ENCODE results near the gene MTSS2.

Gene MTSS2

DNA sequence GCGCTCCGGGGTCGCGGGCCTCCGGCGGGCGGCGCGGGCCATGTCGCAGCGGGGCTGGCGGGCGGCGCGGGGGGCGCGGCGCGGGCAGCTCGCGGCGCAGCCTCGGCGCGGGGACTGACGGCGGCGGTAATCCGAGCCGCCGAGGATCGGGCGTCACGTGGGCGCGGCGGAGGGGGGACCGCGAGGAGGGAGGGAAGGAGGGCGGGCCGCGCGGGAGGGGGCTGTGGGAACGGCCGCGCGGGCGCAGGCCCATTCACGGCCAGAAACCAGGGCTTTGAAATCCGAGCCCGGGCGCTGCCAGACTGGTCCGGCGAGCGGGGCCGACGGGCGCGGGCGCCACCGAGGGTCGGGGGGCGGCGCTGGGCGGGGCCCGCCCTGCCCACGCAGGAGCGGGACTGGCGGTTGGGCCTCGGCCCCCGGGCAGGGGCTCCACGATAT, at the start of gene MTSS2:
TSS of gene MTSS2 (minus strand) at position 116 of the 438 bp plus-strand sequence. CDS start 262 bp downstream, outside the sequence.
- FAIRE-seq: no peak

GRCh38 chr16:70735141-70735979, 49.5 kb upstream of the MTSS2 start:
- FAIRE-seq: no peak

- FAIRE-seq: no peak
These were observed 48.8 kb upstream of the MTSS2 start for GRCh38 chr16:70734522-70735095.

DNA sequence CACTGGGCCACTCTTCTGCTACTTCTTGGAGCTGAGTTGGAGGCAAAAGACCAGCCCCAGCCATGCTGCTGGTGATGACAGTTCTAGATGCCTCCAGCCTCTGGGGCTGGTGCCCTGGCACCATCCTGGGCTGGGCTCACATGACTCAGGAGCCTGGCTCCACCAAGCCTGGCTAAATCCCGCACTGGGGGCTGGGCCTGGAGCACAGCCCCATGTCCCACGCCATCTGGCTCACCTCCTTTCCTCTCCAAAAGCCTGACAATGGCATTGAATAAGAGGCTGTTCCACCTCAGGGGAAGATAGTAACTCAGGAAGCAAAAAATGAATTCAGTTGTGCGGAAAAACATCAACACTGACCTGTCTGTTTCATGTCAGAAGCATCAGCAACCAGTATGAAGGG, 45.1 kb upstream of the MTSS2 start:
- FAIRE-seq: no peak

DNA sequence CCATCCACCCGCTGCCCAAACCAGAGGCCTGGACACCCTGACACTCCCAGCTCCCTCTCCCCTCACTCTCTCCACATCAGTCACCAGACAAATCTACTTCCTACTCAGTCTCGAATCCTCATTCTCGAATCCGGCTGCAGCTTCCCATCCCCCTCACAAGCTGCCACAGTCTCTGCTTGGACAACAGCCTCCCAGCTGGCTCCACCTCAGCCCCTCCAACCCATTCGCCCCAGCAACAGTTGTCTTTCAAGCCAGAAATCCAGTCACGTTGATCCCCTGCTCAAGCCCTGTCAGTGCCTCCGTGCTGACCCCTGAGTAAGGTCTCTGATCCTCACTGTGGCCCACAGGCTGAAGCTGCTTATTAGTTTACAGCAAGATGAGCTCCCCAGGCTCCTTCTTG, 44.2 kb upstream of the MTSS2 start:
- no peak for FAIRE-seq

GRCh38 chr16:70729292-70729691, 43.4 kb upstream of the MTSS2 start:
- FAIRE-seq: no peak

DNA sequence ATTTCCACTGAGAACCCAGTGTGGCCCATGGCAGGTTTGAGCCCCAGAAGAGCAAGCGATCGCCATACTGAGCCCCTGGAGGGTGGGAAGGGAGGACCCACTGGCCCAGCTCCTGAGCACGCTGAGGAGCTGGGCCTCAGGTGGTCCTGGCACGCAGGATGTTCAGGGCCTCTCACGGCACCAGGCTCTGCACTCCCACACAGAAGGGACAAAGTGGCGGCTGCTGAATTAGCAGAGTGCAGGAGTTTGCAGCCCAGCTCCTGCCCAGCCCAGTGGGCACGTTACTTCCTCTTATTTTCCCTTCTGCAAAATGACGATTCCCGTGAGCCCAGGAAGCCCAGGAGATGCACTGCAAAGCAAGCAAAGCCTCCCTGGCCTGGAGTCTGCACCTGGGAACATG, 42.3 kb upstream of the MTSS2 start:
- FAIRE-seq: no peak

DNA sequence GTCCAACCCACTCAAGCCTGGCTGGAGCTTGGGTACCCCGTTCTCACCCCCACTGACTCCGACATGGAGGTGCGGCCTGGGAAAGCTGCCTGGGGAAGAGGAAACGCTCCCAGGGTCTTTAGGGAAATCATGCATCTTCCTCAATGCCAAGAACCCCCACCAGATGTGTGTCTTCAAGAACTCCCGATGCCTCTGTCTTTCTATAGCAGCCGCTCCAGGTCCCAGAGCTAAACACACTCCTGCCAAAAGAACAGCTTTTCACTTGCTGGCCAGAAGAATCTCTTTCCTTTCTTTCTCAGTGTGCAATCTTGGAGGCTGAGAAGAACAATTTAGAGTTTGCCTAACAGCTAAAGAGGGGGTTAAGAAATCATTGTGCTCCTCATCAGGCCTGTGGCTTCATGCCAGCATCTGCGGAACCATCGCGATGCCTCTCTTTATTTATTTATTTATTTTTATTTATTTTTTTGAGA, 41.1 kb upstream of the MTSS2 start:
- no peak for FAIRE-seq

DNA sequence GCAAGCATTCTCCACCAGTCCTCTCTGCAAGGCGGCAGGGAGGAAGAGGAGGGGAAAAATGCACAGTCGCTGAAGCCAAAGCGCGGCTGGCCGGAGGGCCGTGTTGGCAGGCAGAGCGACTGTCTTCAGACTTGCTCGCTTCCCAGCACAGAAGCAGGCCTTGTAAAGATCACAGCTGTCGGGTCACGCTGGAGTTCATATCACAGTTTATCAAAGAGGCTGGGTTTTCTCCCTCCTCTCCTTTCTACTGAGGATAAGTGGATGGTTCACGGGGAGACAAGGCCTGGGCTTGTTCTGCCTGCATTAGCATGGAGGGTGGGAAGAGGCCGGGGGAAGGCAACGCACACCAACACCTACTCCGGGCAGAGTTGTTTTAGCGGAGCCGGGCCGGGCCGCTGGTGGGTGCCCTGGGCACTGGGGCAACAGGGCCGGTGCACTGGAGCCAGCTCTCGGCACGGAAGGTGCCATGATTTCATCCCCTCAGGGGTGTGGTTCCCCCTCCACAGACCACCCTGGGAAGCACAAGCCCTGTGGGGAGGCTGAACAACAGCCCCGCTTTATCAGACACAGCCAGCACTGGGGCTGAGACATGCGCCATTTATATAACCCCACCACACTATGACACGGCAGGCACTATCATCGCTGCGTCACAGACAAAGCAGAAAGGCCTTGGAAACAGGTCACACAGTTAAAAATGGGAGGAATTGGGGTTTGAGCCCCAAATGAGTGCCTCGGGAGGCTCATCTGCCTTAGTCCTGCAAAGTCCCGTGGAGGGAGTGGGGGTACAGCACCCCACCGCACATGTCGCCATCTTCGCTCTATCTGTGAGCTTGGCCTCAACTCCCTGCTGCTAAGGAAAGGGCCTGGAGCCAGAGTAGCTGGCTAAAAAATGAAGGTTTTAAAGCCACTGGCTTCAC, 40.3 kb upstream of the MTSS2 start:
- FAIRE-seq: no peak

DNA sequence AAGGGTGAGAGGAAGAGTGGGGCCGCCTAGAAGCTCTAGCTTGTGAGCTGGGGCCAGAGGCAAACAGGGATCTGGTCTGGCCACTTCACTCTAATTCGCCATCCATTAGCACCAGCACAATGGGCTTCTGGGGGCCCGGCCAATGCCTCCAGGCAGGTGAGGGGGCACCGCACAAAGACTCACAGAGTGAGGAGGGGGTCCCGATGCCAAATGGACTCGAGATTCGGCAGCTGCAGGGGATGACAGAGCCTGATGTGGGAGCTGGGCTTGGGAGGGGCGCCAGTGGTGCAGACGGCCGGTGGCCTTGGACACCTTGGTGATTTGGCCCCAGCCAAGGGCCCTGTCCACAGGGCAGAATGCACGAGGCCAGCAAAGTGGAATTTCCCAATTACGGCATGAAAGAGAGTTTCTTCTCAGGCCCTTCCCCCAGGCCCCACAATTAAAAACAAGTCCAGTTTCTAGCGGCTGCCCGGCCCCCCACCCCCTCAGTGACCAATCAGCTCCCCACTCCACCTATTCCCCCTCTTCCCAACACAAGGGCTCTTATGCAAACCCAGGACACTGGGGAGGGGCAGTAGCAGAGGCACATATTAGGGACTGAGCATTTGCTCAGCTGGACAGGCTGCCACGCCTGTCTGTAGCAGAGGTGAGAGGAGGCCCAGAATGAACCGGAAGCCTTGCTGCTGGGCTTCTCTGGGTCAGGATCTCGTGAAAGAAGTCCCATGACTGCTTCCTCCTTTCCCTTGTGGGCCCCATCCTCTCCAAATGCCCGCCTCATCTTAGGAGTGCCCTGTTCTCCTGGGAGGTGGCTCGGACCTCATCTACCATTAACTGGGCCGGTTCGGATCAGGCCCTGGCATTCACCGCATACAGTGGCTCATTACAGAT, 39.4 kb upstream of the MTSS2 start:
- no peak for FAIRE-seq

GRCh38 chr16:70724146-70725023, 38.5 kb upstream of the MTSS2 start:
- no peak for FAIRE-seq

GRCh38 chr16:70723740-70724145, 37.9 kb upstream of the MTSS2 start:
- FAIRE-seq: no peak

GRCh38 chr16:70721202-70721963, 35.5 kb upstream of the MTSS2 start:
- no peak for FAIRE-seq

DNA sequence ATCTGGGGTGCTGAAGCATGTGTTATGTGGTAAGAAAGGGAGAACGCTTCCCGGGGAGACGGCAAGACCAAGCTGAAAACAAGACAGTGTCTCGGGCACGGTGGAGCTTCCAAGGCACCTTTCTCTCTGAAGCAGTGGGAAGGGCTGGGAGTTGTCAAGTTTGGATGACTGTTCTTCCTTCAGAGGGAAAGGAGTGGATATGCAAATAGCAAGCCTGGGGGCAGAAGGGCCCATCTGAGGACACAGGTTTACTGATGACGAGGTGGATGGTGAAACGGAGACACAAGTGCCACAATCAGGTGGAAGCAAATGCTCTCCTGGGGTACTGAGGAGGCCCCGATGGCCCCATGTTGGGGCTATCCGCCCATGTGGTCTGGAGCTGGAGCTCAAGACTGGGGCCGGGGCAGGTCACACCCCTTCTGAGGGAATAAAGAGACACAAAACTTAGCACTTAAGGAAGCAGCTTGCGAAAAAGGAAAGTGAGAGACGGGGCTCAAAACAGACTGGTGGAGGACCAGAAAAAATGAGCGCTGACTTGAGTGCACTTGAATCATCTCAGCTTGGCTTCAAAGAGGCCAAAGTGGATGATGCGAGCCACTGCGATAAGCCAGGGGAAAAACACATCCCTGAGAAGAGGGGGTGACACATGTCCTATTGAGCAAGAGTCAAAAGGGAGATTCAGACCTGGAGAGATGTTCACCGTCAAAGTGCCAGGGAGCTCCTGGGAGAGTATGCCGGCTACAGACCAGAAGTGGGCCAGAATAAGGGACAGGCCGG, 34.8 kb upstream of the MTSS2 start:
- FAIRE-seq: no peak

DNA sequence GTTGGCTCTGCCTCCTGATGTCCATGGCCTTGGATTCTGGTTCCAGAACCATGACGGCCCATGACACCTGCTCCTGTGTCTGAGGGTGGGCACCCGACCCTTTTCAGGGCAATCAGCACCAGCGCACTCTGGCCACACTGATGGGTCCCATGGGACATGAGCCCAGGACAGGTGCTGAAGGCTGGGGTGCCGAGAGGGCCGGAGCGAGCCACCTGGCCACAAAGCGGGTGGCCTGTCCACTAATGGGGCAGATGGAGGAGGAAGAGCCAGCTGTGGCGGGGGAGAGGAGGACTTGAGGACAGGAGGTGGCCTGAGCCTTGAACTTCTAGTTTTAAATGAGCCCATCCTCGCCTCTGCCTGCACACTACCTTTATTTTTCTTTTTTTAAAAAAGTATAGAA, 31.2 kb upstream of the MTSS2 start:
- FAIRE-seq: no peak

DNA sequence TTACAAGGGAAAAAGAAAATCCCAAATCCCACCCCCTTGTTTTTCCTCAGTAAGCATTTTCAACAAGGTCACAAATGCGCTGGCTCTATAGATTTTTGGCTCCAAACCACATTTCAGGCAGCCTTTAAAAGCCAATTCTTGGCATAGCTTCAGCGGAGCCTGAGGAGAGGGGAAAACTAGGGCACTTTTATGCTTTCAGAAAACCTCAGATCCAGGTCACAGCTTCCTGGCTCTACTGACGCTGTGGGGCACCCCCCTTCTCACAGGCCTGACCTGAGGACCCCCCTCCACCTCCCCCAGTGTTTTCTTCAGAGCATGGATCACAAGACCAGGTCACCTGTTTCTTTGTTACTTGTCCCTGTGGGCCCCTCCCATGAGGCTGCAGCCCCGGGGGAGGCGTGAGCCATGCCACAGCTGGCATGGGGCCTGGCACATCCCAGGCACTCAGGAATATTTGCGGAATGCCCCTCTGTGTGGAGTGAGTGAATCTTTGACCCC, 30.1 kb upstream of the MTSS2 start:
- no peak for FAIRE-seq

DNA sequence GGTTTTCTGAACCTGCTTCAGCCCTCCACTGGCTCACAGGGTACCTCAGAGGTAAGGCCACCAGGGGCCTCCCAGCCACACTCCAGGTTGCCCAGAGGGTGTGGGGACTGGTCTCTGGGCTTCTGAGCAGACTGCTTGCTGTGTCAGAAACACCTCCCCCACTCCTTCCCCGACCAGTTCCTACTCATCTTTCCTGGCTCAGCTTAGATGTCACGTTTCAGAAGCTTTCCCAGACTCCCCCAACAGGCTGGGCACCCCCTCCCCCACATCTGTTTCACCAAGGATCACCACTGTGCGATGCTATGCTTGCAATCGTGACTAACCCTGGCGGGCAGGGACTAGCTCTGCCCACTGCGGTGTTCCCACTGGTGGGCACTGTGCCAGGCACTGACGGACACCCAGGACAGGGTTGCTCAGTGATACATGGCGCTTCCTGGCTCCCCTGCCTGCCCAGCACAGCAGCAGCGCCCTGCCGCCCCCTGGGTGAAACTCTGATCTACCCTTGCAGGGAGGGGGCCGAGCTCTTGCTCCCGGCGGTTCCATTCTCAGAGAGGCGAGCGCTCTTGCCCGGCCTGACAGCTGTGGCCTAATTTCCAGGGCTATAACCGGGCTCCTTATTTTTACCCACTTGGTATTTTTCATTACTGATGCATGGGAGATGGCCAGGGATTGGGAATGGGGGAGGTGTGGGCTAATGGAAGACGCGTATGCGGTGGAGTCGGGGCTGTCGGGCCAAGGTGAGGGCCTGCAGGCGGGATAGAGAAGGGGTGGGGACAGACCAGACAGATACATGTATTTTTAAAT, 29.4 kb upstream of the MTSS2 start:
- FAIRE-seq: no peak

GRCh38 chr16:70714581-70715054, 28.8 kb upstream of the MTSS2 start:
- FAIRE-seq: no peak
